SJSA1 (cell line): ENCODE data around the gene TLR3. TPM values are rescaled to one million over a fixed set of nuclear protein-coding genes. Genes with fewer than 3 reads are reported as not detected.

Source experiments
- DNase-seq, 2 experiments: peaks; one replicate each; pipeline ENCODE4 v3.0.0-alpha.2; 2015 to 2020; ENCODE audit warnings: low spot score in 2 of 2, low read depth in 1 of 2
- H3K27ac ChIP-seq: fragments of 250-450 bp; sonication (Bioruptor Pico); 2 replicates; pipeline ENCODE4 v1.5.1; 2020; ENCODE audit warnings: mild to moderate bottlenecking, moderate library complexity
- H3K27me3 ChIP-seq: fragments of 250-450 bp; sonication (Bioruptor Pico); replicated peaks from 2 replicates; pipeline ENCODE4 v1.5.1; 2020; ENCODE audit warnings: mild to moderate bottlenecking, moderate library complexity
- H3K36me3 ChIP-seq: fragments of 250-450 bp; sonication (Bioruptor Pico); 2 replicates; pipeline ENCODE4 v1.5.1; 2020; ENCODE audit warnings: mild to moderate bottlenecking
- H3K4me1 ChIP-seq: fragments of 250-450 bp; sonication (Bioruptor Pico); replicated peaks from 2 replicates; pipeline ENCODE4 v1.6.1; 2021; ENCODE audit warnings: mild to moderate bottlenecking
- H3K4me3 ChIP-seq: fragments of 250-450 bp; sonication (Bioruptor Pico); 2 replicates; pipeline ENCODE4 v1.5.1; 2020; ENCODE audit warnings: mild to moderate bottlenecking
- H3K9me3 ChIP-seq: fragments of 250-450 bp; sonication (Bioruptor Pico); replicated peaks from 2 replicates; pipeline ENCODE4 v1.5.1; 2020; ENCODE audit warnings: mild to moderate bottlenecking
- total RNA-seq: library from RNA; depleted of rRNA; stranded (reverse); fragments of >200 nt; shearing (Covaris generic); gene quantifications from 2 replicates; pipeline ENCODE4 v1.2.3, GENCODE V29; 2014; rRNA removed

The TLR3 gene
- total RNA-seq, 1 experiment from 2014 or later: 3.4 TPM

DNA sequence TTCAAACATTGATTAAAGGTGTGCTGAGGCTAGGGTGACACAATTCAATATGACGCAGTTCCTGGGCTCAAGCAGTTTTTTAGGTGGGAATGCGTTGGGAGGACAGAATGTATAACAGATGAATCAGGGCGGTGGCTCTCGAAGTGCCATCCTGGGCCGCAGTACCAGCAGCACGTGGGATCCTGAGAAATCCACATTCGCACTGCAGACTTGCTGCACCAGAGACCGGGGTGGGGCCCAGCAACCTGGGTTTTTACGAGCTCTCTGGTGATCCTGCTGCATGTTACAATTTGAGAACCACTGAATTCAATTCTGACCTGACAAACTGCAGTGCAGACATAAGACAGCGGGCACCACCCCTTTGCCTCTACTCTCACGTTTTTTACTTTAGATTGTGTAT lies 65.9 kb downstream of the TLR3 start:
- no peak for DNase-seq
- H3K27ac ChIP-seq: no peak overlapping the region

DNA sequence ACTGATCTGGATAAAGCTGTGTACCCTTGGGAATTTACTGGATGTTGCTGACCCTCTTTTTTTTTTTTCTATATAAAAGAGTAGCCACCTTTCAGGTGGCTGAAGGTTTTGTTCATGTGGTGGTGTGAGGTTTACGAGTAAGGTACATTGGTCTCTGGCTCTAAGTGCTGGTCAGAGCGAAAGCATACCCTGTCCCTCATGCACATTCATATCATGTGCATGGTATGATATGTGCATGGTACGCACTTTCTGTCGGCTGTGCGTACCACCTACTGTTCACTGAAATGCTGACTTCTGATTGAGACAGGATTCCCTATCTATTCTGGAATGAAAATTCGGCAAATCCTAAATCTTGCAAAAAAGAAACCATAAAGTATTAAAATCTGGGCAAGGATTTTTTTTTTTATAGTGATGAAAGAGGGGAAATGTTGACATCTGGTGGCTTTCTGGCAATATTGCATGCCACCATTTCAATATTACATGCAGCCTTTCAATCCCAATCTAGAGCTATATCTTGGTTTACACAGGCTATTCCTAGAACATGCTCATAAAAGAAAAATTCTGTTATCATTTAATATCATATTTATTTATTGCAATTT lies 68.3 kb downstream of the TLR3 start:
- no peak for DNase-seq
- Histone ChIP-seq H3K4me3 (no peak overlapping the region), H3K9me3 (no peaks in the 10 kb centered on the region), H3K36me3 (no peaks in the 10 kb centered on the region), H3K4me1 (no peaks in the 10 kb centered on the region), H3K27ac (no peak overlapping the region), H3K27me3 (no peaks in the 10 kb centered on the region)

More for the DNA sequence above, 65.9 kb downstream of the TLR3 start:
- H3K36me3 ChIP-seq: no peaks in the 10 kb centered on the region
- H3K4me1 ChIP-seq: no peaks in the 10 kb centered on the region
- H3K9me3 ChIP-seq: no peaks in the 10 kb centered on the region
- H3K27me3 ChIP-seq: 0 out of 2 replicates have a peak, but pooled peaks cover 6% of the 10 kb centered on the region
- no peak overlapping the region for H3K4me3 ChIP-seq

Other genes with a start within 250 kb of the TLR3 start
- 0.42 TPM in 1 of 2 replicates, not detected in the other for gene FAM149A, start 35.5 kb downstream of the TLR3 start, total RNA-seq
- gene CYP4V2, start 122.4 kb downstream of the TLR3 start, total RNA-seq: 3.2 and 4.3 TPM in 2 replicates
- not detected in 2 replicates for gene KLKB1, start 158.4 kb downstream of the TLR3 start, total RNA-seq
- not detected in 2 replicates for gene F11, start 197.0 kb downstream of the TLR3 start, total RNA-seq